Heart left ventricle (tissue), 13 donors: ENCODE results near the gene PRELID3B.

Source experiments
- POLR2A ChIP-seq, 2 donors: fragments of 450-650 bp; IDR thresholded peaks; one replicate each; pipeline ENCODE4 v1.6.1; 2017; ENCODE audit warnings: antibody characterized with exemption in 2 of 2, mild to moderate bottlenecking in 2 of 2, moderate library complexity in 2 of 2
- TF ChIP-seq, protein P1 (sequence below), 12 donors: fragments of 200-600 bp; sonication (generic) in 4 of 12; IDR thresholded peaks; one replicate each; pipeline versions ENCODE4 v1.5.0 to v1.8.0; 2018 to 2022; ENCODE audit warnings: antibody characterized with exemption in 12 of 12, mild to moderate bottlenecking in 5 of 12
- donor health status: ischemic (EF 13 %, LVEDD 7.1; RV severe dilation, severe dysfunction).
- donor health status: DM: no; HTN: yes; CAD: no.
- donor health status: DM: no; HTN: no; CAD: no.
- donor health status: ischemic (EF 25% LVEDD 6.9; RV normal size, moderate dysfunction).
- donor health status: ischemic (EF 25% LVEDD 5.7; RV mildly dilated, moderate dysfunction).
- donor health status: ischemic (EF 35%, LVEDD 5.7; RV mildly dilated, moderate dysfunction).
- donor health status: nonischemic (EF 11% LVEDD 7.7; RV severe dilation, severe dysfunction).
- donor health status: DM: yes; HTN: yes; CAD: no.
- donor health status: PGD.
- donor health status: ischemic (EF 29% LVEDD 5.4; RV normal size, mild dysfunction).
- donor health status: nonischemic (EF 23%, LVEDD 6.1; RV moderate dilation, normal function).

DNA sequence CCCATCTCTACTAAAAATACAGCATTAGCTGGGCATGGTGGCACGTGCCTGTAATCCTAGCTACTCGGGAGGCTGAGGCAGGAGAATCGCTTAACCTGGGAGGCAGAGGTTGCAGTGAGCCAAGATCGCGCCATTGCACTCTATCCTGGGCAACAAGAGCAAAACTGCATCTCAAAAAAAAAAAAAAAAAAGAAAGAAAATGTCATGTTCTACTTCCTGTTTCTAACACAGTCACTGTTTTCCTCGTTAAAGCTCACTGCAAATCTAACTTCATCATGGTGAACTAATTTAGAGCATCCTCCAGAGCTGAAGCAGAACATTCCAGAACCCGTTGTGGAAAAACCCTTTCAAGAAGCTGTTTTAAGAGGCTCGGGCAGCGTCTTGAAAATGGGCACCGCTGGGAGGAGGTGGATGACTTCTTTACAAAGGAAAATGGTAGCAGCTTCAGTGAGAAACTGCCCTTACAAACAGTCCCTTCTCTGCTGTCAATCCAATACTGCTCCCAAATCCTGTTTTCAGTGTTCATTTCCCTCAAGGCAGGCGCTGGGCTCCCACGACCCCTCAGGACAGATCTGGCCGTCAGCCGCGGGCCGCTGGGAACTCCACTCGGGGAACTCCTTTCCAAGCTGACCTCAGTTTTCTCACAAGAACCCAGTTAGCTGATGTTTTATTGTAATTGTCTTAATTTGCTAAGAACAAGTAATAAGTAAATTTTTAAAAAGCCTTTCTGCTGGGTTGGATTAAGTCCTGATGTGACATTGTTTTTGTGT lies 48.0 kb downstream of the PRELID3B start:
- TF ChIP-seq, protein P1, sequence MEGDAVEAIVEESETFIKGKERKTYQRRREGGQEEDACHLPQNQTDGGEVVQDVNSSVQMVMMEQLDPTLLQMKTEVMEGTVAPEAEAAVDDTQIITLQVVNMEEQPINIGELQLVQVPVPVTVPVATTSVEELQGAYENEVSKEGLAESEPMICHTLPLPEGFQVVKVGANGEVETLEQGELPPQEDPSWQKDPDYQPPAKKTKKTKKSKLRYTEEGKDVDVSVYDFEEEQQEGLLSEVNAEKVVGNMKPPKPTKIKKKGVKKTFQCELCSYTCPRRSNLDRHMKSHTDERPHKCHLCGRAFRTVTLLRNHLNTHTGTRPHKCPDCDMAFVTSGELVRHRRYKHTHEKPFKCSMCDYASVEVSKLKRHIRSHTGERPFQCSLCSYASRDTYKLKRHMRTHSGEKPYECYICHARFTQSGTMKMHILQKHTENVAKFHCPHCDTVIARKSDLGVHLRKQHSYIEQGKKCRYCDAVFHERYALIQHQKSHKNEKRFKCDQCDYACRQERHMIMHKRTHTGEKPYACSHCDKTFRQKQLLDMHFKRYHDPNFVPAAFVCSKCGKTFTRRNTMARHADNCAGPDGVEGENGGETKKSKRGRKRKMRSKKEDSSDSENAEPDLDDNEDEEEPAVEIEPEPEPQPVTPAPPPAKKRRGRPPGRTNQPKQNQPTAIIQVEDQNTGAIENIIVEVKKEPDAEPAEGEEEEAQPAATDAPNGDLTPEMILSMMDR (IDR thresholded peaks at IDR 0.05): no peak
- no peak for TF ChIP-seq POLR2A (IDR thresholded peaks at IDR 0.05)
